ENCODE data around the gene RIPOR3.
A peak's percentile ranks its signal among the peaks of the same experiment; 100 is the strongest.
"Not testable (repeated sequence)": the region's sequence is repeated elsewhere in the genome, so short reads cannot be mapped to it uniquely, and the experiment has no call there.

Gene RIPOR3

GRCh38 chr20:50654904-50655303 lies 36.4 kb downstream of the RIPOR3 start:
- no peak for DNase-seq

GRCh38 chr20:50652702-50653294 lies 38.5 kb downstream of the RIPOR3 start:
- no peak for DNase-seq

- DNase-seq = no peak
Observed at GRCh38 chr20:50651676-50652075, 39.7 kb downstream of the RIPOR3 start.

- DNase-seq = no peak
Observed at GRCh38 chr20:50649590-50649989, 41.8 kb downstream of the RIPOR3 start.

GRCh38 chr20:50648651-50649050 lies 42.7 kb downstream of the RIPOR3 start:
- no peak for DNase-seq

- no peak for DNase-seq
Observed at GRCh38 chr20:50646483-50646996, 44.8 kb downstream of the RIPOR3 start.

GRCh38 chr20:50645253-50646068 lies 45.9 kb downstream of the RIPOR3 start:
- DNase-seq = no peak

- no peak for DNase-seq
Observed at GRCh38 chr20:50642288-50642803, 49.0 kb downstream of the RIPOR3 start.

- not testable (repeated sequence) for DNase-seq
Observed at GRCh38 chr20:50641625-50642287, 49.6 kb downstream of the RIPOR3 start.

GRCh38 chr20:50639971-50640711 lies 51.2 kb downstream of the RIPOR3 start:
- not testable (repeated sequence) for DNase-seq

- not testable (repeated sequence) for DNase-seq
Observed at GRCh38 chr20:50638015-50638847, 53.1 kb downstream of the RIPOR3 start.

GRCh38 chr20:50636601-50637540 lies 54.5 kb downstream of the RIPOR3 start:
- no peak for DNase-seq

GRCh38 chr20:50635676-50636600 lies 55.4 kb downstream of the RIPOR3 start:
- peak; percentile 42 for DNase-seq

- DNase-seq = no peak
Observed at GRCh38 chr20:50635014-50635557, 56.3 kb downstream of the RIPOR3 start.

GRCh38 chr20:50634191-50634590 lies 57.2 kb downstream of the RIPOR3 start:
- DNase-seq = no peak

GRCh38 chr20:50633361-50633760 lies 58.0 kb downstream of the RIPOR3 start:
- no peak for DNase-seq

GRCh38 chr20:50632701-50633100 lies 58.6 kb downstream of the RIPOR3 start:
- DNase-seq = no peak

- no peak for DNase-seq
Observed at GRCh38 chr20:50632236-50632635, 59.1 kb downstream of the RIPOR3 start.
